Measurements from ENCODE around the gene ANP32A. TPM values are rescaled to one million over a fixed set of nuclear protein-coding genes. Genes with fewer than 3 reads are reported as not detected.

ANP32A gene
- total RNA-seq, 4 donors from 2014 or later = 22.1 to 45.9 (median 35.3) TPM

DNA sequence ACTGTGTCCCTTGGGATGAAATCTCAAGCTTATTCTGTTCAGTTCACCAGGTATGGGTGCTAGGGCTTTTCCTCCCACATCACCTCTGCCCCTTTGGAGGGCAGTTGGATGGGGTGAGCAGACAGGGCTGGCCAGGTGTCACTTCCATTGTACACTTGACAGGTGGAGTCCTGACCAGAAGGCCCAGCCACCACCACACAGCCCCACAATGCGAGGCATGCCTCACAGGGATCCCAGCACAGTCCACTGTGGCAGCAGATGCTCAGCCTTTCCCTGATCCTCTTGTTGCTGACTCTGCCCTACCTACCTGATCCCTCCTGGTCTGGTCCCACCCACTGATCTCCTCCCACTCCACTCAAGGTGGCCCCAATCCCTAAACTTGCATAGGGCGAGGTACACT lies 88.2 kb downstream of the ANP32A start:
- intact Hi-C loops (cut with DNase I; ENCODE audit: low total_unique reads) = no loop called here
- no peak overlapping the region for H3K4me3 ChIP-seq (ENCODE audit: low read depth, poor library complexity, severe bottlenecking)
- TF ChIP-seq POLR2A (IDR thresholded peaks at IDR 0.05) = no peak
- TF ChIP-seq, protein P1, sequence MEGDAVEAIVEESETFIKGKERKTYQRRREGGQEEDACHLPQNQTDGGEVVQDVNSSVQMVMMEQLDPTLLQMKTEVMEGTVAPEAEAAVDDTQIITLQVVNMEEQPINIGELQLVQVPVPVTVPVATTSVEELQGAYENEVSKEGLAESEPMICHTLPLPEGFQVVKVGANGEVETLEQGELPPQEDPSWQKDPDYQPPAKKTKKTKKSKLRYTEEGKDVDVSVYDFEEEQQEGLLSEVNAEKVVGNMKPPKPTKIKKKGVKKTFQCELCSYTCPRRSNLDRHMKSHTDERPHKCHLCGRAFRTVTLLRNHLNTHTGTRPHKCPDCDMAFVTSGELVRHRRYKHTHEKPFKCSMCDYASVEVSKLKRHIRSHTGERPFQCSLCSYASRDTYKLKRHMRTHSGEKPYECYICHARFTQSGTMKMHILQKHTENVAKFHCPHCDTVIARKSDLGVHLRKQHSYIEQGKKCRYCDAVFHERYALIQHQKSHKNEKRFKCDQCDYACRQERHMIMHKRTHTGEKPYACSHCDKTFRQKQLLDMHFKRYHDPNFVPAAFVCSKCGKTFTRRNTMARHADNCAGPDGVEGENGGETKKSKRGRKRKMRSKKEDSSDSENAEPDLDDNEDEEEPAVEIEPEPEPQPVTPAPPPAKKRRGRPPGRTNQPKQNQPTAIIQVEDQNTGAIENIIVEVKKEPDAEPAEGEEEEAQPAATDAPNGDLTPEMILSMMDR (IDR thresholded peaks at IDR 0.05) = no peak
- WGBS, 2 donors = 92 to 98% methylated on average over 2 of the region's 2 CpGs
- DNase-seq (ENCODE audit: low spot score in 2 of 2) = no peak

DNA sequence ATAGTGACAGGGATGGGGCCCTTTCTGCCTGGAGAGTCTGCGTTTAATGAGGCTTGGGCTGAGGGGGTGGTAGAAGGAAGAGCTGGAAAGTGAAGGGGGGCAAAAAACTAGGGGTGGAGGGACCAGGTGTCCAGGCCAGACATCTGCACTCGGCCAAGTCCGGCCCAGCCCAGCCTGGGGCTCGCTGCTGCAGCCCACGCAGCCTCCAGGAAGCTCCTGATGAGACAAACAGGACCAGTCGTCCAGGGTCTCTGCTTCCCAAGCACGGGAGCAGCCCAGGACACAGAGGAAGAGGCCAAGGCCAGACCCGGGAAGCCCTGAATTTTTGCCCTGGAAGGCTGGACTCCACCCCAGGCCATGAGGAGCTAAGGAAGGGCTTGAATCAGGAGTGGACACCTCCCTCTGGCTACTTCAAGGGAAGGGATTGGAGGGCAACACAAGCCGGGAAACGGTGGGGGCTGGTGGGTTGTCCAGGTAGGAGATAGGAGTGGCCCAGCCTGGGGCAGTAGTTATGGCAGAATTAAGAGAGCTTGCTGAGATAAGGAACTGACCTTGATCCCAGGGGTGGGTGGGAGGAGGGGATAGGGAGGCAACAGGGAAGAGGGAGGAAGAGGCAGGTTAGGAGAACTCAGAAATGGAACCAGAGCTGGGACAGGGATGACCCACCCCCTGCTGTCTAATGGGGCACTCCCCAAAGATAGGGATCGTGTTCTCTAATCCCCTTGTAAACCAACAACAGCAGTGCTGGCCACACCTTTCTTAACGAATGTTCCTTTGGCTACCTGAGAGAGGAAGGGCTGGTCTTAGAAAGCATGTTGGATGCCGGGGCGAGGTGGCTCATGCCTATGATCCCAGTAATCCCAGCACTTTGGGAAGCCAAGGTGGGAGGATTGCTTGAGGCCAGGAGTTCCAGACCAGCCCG lies 89.5 kb downstream of the ANP32A start:
- intact Hi-C loops (cut with DNase I; ENCODE audit: low total_unique reads) = no loop called here
- 53 to 59% methylated on average over 15 of the region's 15 CpGs for WGBS, 2 donors
- DNase-seq (ENCODE audit: low spot score in 2 of 2) = no peak
- no peak for TF ChIP-seq POLR2A (IDR thresholded peaks at IDR 0.05)
- TF ChIP-seq, protein P1 (IDR thresholded peaks at IDR 0.05) = no peak
- H3K4me3 ChIP-seq (ENCODE audit: low read depth, poor library complexity, severe bottlenecking) = no peak overlapping the region

DNA sequence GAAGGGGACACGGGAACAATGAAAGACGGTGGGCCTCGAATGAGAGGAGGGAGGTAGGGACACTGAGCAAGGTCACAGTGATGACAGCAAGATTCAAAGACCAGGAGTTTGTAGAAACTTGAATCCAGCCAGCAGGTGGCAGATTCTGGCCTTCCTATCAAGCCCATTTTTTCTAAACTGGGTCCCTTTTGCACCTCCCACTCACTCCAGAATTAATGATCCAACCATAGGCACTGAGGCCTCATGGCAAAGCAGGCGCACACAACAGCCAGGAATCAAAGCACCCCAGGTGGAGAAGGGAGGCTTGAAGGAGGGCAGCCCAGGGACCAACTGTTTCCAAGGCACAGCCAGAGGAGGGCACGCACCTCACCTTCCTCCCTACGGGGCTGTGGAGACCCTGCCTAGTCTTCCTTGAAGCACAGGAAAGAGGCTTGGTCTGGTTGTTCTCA lies 90.2 kb downstream of the ANP32A start:
- DNase-seq (ENCODE audit: low spot score in 2 of 2) = no peak
- H3K4me3 ChIP-seq (ENCODE audit: low read depth, poor library complexity, severe bottlenecking) = no peak overlapping the region
- WGBS, 2 donors = 56 to 74% methylated on average over 6 of the region's 6 CpGs
- intact Hi-C loops (cut with DNase I; ENCODE audit: low total_unique reads) = no loop called here
- TF ChIP-seq POLR2A (IDR thresholded peaks at IDR 0.05) = no peak
- TF ChIP-seq, protein P1 (IDR thresholded peaks at IDR 0.05) = no peak

DNA sequence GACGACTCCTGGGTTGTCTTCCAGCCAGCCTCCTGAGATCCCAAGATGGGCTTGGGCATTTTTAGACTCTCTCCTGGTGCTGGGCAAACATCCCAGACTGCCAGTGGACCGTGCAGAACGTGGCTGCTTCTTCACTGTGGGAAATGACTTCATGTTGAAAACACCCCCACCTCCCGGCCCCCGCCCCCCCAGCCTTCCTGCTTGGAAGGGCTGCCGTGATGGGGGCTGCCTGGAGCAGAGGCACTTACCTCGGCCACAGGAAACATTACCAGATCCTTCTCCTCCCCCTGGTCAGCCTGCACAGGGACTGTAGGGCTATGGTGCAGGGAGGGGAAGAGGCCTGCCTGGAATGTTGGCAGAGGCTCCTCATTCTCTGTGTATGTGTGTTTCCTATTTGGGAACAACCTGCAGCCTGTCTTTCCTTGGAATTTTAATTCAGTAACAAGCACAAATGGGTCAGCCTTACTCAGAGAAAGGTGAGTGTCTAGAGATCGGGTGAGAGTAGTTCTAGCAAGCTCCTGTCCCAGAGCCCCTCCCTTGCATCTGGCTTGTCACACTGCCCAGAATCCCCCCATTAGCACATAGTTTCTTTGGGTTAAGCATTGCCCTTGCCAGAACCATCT lies 90.8 kb downstream of the ANP32A start:
- no peak for TF ChIP-seq POLR2A (IDR thresholded peaks at IDR 0.05)
- TF ChIP-seq, protein P1 (IDR thresholded peaks at IDR 0.05) = no peak
- WGBS, 2 donors = 29 to 32% methylated on average over 8 of the region's 8 CpGs
- intact Hi-C loops (cut with DNase I; ENCODE audit: low total_unique reads) = no loop called here
- DNase-seq (ENCODE audit: low spot score in 2 of 2) = no peak
- no peak overlapping the region for H3K4me3 ChIP-seq (ENCODE audit: low read depth, poor library complexity, severe bottlenecking)

Small RNAs within 50 kb of the gene (microRNA-seq; reads per million reads assigned to microRNA genes)
- gene MIR4312 (ENCODE audit: borderline number of aligned reads in 1 of 2, borderline replicate concordance in 2 of 2) = 0 reads per million in 2 donors

Other genes with a start within 250 kb of the ANP32A start
- gene CORO2B, start 241.9 kb downstream of the ANP32A start, total RNA-seq = 1 to 10 TPM in 3 of 4 donors, under 1 TPM in 1; 0.80 to 4.5 (median 2.3) TPM
- 10 to 100 TPM in 1 of 4 donors, 1 to 10 TPM in 3; 1.3 to 15.5 (median 2.5) TPM for gene SPESP1, start 109.6 kb upstream of the ANP32A start, total RNA-seq
- under 1 TPM; 0.04 to 0.29 (median 0.12) TPM for gene NOX5, start 193.8 kb upstream of the ANP32A start, total RNA-seq